HG03064 (cell line): ENCODE results near the gene ZBED2.

Experiments used
- ATAC-seq: cut with Tn5 transposase; IDR thresholded peaks from one replicate; pipeline ENCODE4 v1.9.1; 2021; ENCODE audit warnings: low read depth; ENCODE audit not compliant: unreplicated experiment

ZBED2 gene

GRCh38 chr3:111605018-111605417, 9.9 kb upstream of the ZBED2 start:
- no peak for ATAC-seq

- ATAC-seq = no peak
Observed at GRCh38 chr3:111604119-111604518, 9.0 kb upstream of the ZBED2 start.

- ATAC-seq = no peak
Observed at GRCh38 chr3:111603679-111604078, 8.5 kb upstream of the ZBED2 start.

GRCh38 chr3:111601810-111602209, 6.7 kb upstream of the ZBED2 start:
- no peak for ATAC-seq

GRCh38 chr3:111598552-111598951, 3.4 kb upstream of the ZBED2 start:
- no peak for ATAC-seq

- no peak for ATAC-seq
Observed at GRCh38 chr3:111598139-111598538, 3.0 kb upstream of the ZBED2 start.

GRCh38 chr3:111596328-111596727, 1.2 kb upstream of the ZBED2 start:
- ATAC-seq = no peak

- ATAC-seq = no peak
Observed at GRCh38 chr3:111594781-111595180, 365 bp downstream of the ZBED2 start.

- ATAC-seq = peak; percentile 62
Observed at GRCh38 chr3:111594205-111594604, 941 bp downstream of the ZBED2 start.

- ATAC-seq = no peak
Observed at GRCh38 chr3:111593666-111594065, 1.5 kb downstream of the ZBED2 start.

- no peak for ATAC-seq
Observed at GRCh38 chr3:111592936-111593335, 2.2 kb downstream of the ZBED2 start.

- ATAC-seq = no peak
Observed at GRCh38 chr3:111592143-111592542, 3.0 kb downstream of the ZBED2 start.

- ATAC-seq = no peak
Observed at GRCh38 chr3:111591555-111591954, 3.6 kb downstream of the ZBED2 start.

- ATAC-seq = no peak
Observed at GRCh38 chr3:111590143-111590491, 5.0 kb downstream of the ZBED2 start.

- ATAC-seq = no peak
Observed at GRCh38 chr3:111589303-111590142, 5.6 kb downstream of the ZBED2 start.

GRCh38 chr3:111588527-111588926, 6.6 kb downstream of the ZBED2 start:
- no peak for ATAC-seq

GRCh38 chr3:111585217-111585616, 9.9 kb downstream of the ZBED2 start:
- no peak for ATAC-seq

GRCh38 chr3:111584744-111585143, 10.4 kb downstream of the ZBED2 start:
- ATAC-seq = no peak

GRCh38 chr3:111582120-111582474, 13.0 kb downstream of the ZBED2 start:
- ATAC-seq = no peak

- ATAC-seq = no peak
Observed at GRCh38 chr3:111581403-111582119, 13.6 kb downstream of the ZBED2 start.

- ATAC-seq = no peak
Observed at GRCh38 chr3:111579495-111579894, 15.7 kb downstream of the ZBED2 start.

- no peak for ATAC-seq
Observed at GRCh38 chr3:111578867-111579266, 16.3 kb downstream of the ZBED2 start.
